ENCODE data around the gene ASRGL1. TPM values are rescaled to one million over a fixed set of nuclear protein-coding genes. Genes with fewer than 3 reads are reported as not detected.

The ASRGL1 gene
- total and polyA plus RNA-seq, 7 donors: 2.2 to 15.0 (median 5.1) TPM

- 93 to 100% (median 96%) methylated on average over 1 of the region's 1 CpG for WGBS, 3 donors
- DNase-seq: no peak
- H3K27ac ChIP-seq: no peak overlapping the region
Observed at GRCh38 chr11:62437616-62438015, 100.4 kb downstream of the ASRGL1 start.

GRCh38 chr11:62438641-62439040, 101.4 kb downstream of the ASRGL1 start:
- H3K27me3 ChIP-seq (ENCODE audit: insufficient read depth in 3 of 3, low read length in 2 of 3): no peaks in the 10 kb centered on the region
- H3K27ac ChIP-seq: no peak overlapping the region
- DNase-seq (no peak), ATAC-seq (no peak)
- H3K4me3 ChIP-seq: no peak overlapping the region
- H3K4me1 ChIP-seq: no peaks in the 10 kb centered on the region
- H3K36me3 ChIP-seq (ENCODE audit: insufficient read depth in 1 of 2, low read depth in 1 of 2): no peaks in the 10 kb centered on the region
- WGBS, 3 donors: 86 to 92% (median 87%) methylated on average over 4 of the region's 4 CpGs
- no peak for TF ChIP-seq CTCF (IDR thresholded peaks at IDR 0.05)
- intact Hi-C loops (cut with DNase I): no loop called here
- H3K9me3 ChIP-seq: no peaks in the 10 kb centered on the region

More at GRCh38 chr11:62437616-62438015, 100.4 kb downstream of the ASRGL1 start:
- intact Hi-C loops (cut with DNase I): no loop called here
- H3K9me3 ChIP-seq: no peaks in the 10 kb centered on the region
- TF ChIP-seq CTCF (IDR thresholded peaks at IDR 0.05): no peak
- no peaks in the 10 kb centered on the region for H3K36me3 ChIP-seq (ENCODE audit: insufficient read depth in 1 of 2, low read depth in 1 of 2)
- no peaks in the 10 kb centered on the region for H3K27me3 ChIP-seq (ENCODE audit: insufficient read depth in 3 of 3, low read length in 2 of 3)
- ATAC-seq: no peak
- no peak overlapping the region for H3K4me3 ChIP-seq
- no peaks in the 10 kb centered on the region for H3K4me1 ChIP-seq

DNA sequence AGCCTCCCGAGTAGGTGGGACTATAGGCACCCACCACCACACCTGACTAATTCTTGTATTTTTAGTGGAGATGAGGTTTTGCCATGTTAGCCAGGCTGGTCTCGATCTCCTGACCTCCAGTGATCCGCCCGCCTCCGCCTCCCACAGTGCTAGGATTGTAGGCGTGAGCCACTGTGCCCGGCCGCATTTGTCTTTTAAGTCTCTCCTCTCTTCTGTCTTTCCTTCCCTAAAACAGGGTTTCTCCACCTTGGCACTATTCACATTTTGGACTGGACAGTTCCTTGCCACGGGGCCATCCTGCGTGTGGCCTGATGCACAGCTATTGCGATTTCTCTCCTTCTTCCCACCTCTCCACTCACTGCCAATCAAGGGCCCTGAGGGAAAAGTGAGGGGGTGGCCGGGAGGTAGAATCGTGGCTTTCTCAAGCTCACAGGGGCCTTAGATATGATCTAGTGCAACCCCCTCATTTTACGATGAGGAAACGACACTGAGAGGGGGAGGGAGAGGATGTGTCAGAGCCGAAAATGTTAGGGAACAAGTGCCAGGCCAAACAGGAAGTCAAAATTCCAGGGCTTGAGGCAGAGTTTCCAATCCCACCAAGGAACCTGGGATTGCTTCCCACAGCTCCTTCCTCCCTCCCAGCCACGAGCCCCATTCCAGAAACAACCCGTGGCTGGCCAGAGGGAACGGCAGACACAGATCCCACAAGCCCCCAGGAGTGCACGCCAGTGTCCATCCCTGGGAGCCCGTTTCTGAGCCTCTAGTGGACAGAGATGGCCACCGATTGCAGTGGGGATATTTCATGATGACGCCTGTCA, 102.7 kb downstream of the ASRGL1 start:
- peak; percentile 59 to 62 for DNase-seq

More for the DNA sequence above, 102.7 kb downstream of the ASRGL1 start:
- peak; percentile 6 for TF ChIP-seq CTCF (IDR thresholded peaks at IDR 0.05)
- peak in 3 of 4 donors; percentile 41 to 47 (median 45) for ATAC-seq
- no peaks in the 10 kb centered on the region for H3K36me3 ChIP-seq (ENCODE audit: insufficient read depth in 1 of 2, low read depth in 1 of 2)
- no peaks in the 10 kb centered on the region for H3K27me3 ChIP-seq (ENCODE audit: insufficient read depth in 3 of 3, low read length in 2 of 3)
- H3K27ac ChIP-seq: peak overlapping the region; percentile 30
- peaks cover 6% of the 10 kb centered on the region for H3K4me1 ChIP-seq
- intact Hi-C loops (cut with DNase I): no loop called here
- 43 to 49% (median 46%) methylated on average over 23 of the region's 23 CpGs for WGBS, 3 donors
- H3K9me3 ChIP-seq: no peaks in the 10 kb centered on the region
- no peak overlapping the region for H3K4me3 ChIP-seq

Other genes with a start within 250 kb of the ASRGL1 start
- 10 to 100 TPM; 11.0 to 20.1 (median 12.5) TPM for gene INCENP, start 213.4 kb upstream of the ASRGL1 start, total RNA-seq
- 10 to 100 TPM in 1 of 3 donors, 1 to 10 TPM in 2; 4.8 to 19.0 (median 4.9) TPM for gene INCENP, start 213.4 kb upstream of the ASRGL1 start, polyA plus RNA-seq
- not detected for gene SCGB1D1, start 147.2 kb upstream of the ASRGL1 start, total RNA-seq
- not detected for gene SCGB1D1, start 147.2 kb upstream of the ASRGL1 start, polyA plus RNA-seq
- not detected for gene SCGB2A1, start 128.8 kb upstream of the ASRGL1 start, total RNA-seq
- not detected for gene SCGB2A1, start 128.8 kb upstream of the ASRGL1 start, polyA plus RNA-seq
- 1 to 10 TPM in 2 of 4 donors, under 1 TPM in 1, not detected in 1; 0.67 to 3.4 (median 1.5) TPM for gene SCGB1D2, start 95.2 kb upstream of the ASRGL1 start, total RNA-seq
- 1 to 10 TPM in 2 of 3 donors, under 1 TPM in 1; 0.73 to 8.8 (median 1.1) TPM for gene SCGB1D2, start 95.2 kb upstream of the ASRGL1 start, polyA plus RNA-seq
- gene SCGB2A2, start 67.3 kb upstream of the ASRGL1 start, total RNA-seq: not detected
- under 1 TPM in 1 of 3 donors, not detected in 2; 0.59 TPM for gene SCGB2A2, start 67.3 kb upstream of the ASRGL1 start, polyA plus RNA-seq
- not detected for gene SCGB1D4, start 38.4 kb upstream of the ASRGL1 start, total RNA-seq
- not detected for gene SCGB1D4, start 38.4 kb upstream of the ASRGL1 start, polyA plus RNA-seq
- gene SCGB1A1, start 81.6 kb downstream of the ASRGL1 start, total RNA-seq: not detected
- under 1 TPM in 1 of 3 donors, not detected in 2; 0.35 TPM for gene SCGB1A1, start 81.6 kb downstream of the ASRGL1 start, polyA plus RNA-seq
- gene AHNAK, start 209.4 kb downstream of the ASRGL1 start, total RNA-seq: 100 to 1,000 TPM; 376 to 679 (median 425) TPM
- 100 to 1,000 TPM in 2 of 3 donors, 10 to 100 TPM in 1; 93.5 to 227 (median 206) TPM for gene AHNAK, start 209.4 kb downstream of the ASRGL1 start, polyA plus RNA-seq
- gene EEF1G, start 236.4 kb downstream of the ASRGL1 start, total RNA-seq: 1,000 to 10,000 TPM; 1,137 to 1,954 (median 1,509) TPM
- 1,000 to 10,000 TPM; 1,687 to 2,356 (median 2,243) TPM for gene EEF1G, start 236.4 kb downstream of the ASRGL1 start, polyA plus RNA-seq

Measured in psoas muscle (tissue), 8 donors.